Testis (tissue), 3 donors: ENCODE results near the gene RFPL3. TPM values are rescaled to one million over a fixed set of nuclear protein-coding genes. Genes with fewer than 3 reads are reported as not detected.

Experiments
- DNase-seq: peaks from one replicate; pipeline ENCODE4 v3.0.0-alpha.2; 2019
- H3K27ac ChIP-seq, 2 donors: fragments of 200-600 bp; sonication (generic); one replicate each; pipeline ENCODE4 v1.5.1; 2019
- H3K27me3 ChIP-seq: fragments of 200-600 bp; sonication (generic); one replicate; pipeline ENCODE4 v1.5.1; 2019
- H3K36me3 ChIP-seq: fragments of 200-600 bp; sonication (generic); one replicate; pipeline ENCODE4 v1.5.1; 2017; ENCODE audit warnings: low read depth; ENCODE audit errors: missing control alignments
- H3K4me1 ChIP-seq: fragments of 200-600 bp; sonication (generic); one replicate; pipeline ENCODE4 v1.5.1; 2019
- H3K4me3 ChIP-seq, 2 donors: fragments of 200-600 bp; sonication (generic); one replicate each; pipeline ENCODE4 v1.5.1; 2017 to 2019
- H3K9me3 ChIP-seq: fragments of 200-600 bp; sonication (generic); one replicate; pipeline ENCODE4 v1.5.1; 2017
- POLR2A ChIP-seq: fragments of 450-650 bp; IDR thresholded peaks from one replicate; pipeline ENCODE4 v1.6.1; 2017; ENCODE audit warnings: antibody characterized with exemption, mild to moderate bottlenecking, moderate library complexity
- whole genome bisulfite sequencing, 2 donors: methylation state at CpG; one replicate each; pipeline ENCODE4 v1.1.5; 2018; 5-methylcytosine and 5-hydroxymethylcytosine counted together
- intact Hi-C: fragments of 100-400 bp; cut with DNase I; formaldehyde crosslinking; loops from one replicate; pipeline ENCODE4 v1.15.1; 2023; ENCODE audit warnings: low total_unique reads
- polyA plus RNA-seq: library from polyadenylated mRNA; stranded (reverse); fragments of 350-450 nt; fragmentation: Illumina TruSeq; extraction: RNeasy Lipid Tissue Mini Kit (QIAGEN cat#74804); gene quantifications from one replicate; pipeline ENCODE4 v1.2.3, GENCODE V29; 2014; ENCODE audit warnings: low read depth, low replicate concordance; ENCODE audit not compliant: insufficient read depth
- total RNA-seq, 2 donors: library from RNA; depleted of rRNA; stranded (reverse); fragments of >200 nt; gene quantifications; one replicate each; pipeline ENCODE4 v1.2.3, GENCODE V29; 2016
- TF ChIP-seq, protein P1 (sequence below), 3 experiments: fragments of 450-650 bp in 2 of 3; fragments of 200-600 bp in 1 of 3; sonication (generic) in 1 of 3; IDR thresholded peaks; one replicate each; pipeline ENCODE4 v1.5.1; 2016 to 2019; ENCODE audit warnings: antibody characterized with exemption in 3 of 3, mild to moderate bottlenecking in 2 of 3, moderate library complexity in 1 of 3

Gene RFPL3
- total and polyA plus RNA-seq, 3 donors from 2014 or later: 2.6 to 4.1 (median 3.6) TPM

DNA sequence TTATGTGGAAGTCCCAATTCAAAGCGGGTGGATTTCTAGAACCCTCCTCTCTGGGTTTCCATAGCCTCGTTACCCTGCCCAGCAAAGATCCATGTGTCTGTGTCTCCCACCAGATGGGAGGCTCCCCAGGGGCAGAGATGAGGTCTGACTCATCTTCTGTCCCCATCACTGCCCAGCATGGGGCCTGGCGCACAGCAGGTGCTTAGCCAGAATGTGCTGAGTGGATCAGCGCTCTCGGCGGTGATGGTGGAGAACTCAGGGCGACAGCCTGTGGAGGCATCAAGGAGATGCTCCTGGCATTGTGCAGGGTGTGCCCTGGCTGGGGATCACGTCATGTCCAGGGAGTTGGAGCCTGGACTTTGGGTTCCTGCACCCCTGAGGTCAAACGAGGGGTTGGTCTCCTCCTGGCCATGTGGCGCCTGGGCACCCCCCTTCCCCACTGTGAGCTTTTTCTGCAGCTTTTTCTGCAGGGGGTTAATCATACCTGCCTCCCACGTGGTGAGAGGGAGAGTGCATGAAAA, 46.1 kb upstream of the RFPL3 start:
- DNase-seq: peak; percentile 10
- no peaks in the 10 kb centered on the region for H3K27me3 ChIP-seq
- intact Hi-C loops: no loop called here

DNA sequence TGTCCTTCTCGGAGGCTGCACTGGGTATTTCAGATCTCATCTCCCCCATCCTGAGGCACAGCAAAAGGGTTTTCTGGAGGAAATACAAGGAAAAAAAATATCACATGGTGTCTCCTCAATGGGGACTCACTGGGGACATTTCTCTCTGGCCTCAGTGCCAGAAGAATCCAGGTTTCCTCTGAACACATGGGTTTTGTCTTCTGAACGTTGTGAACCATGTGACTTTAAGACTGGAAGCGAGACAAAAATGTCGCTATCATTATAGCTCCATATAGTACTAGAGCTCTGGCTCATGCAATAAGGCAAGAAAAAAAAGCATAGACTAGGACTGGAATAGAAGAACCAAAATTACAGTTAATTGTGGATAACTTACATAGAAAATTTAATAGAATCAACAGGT, 44.9 kb upstream of the RFPL3 start:
- Histone ChIP-seq H3K4me1 (no peaks in the 10 kb centered on the region), H3K9me3 (no peaks in the 10 kb centered on the region), H3K4me3 (no peak overlapping the region), H3K36me3 (no peaks in the 10 kb centered on the region), H3K27ac (no peak overlapping the region), H3K27me3 (no peaks in the 10 kb centered on the region)
- 82 to 90% methylated on average over 4 of the region's 4 CpGs for WGBS, 2 donors
- no peak for DNase-seq
- TF ChIP-seq, protein P1, sequence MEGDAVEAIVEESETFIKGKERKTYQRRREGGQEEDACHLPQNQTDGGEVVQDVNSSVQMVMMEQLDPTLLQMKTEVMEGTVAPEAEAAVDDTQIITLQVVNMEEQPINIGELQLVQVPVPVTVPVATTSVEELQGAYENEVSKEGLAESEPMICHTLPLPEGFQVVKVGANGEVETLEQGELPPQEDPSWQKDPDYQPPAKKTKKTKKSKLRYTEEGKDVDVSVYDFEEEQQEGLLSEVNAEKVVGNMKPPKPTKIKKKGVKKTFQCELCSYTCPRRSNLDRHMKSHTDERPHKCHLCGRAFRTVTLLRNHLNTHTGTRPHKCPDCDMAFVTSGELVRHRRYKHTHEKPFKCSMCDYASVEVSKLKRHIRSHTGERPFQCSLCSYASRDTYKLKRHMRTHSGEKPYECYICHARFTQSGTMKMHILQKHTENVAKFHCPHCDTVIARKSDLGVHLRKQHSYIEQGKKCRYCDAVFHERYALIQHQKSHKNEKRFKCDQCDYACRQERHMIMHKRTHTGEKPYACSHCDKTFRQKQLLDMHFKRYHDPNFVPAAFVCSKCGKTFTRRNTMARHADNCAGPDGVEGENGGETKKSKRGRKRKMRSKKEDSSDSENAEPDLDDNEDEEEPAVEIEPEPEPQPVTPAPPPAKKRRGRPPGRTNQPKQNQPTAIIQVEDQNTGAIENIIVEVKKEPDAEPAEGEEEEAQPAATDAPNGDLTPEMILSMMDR (IDR thresholded peaks at IDR 0.05): no peak
- TF ChIP-seq POLR2A: no peak
- intact Hi-C loops: no loop called here

More for the DNA sequence above, 46.1 kb upstream of the RFPL3 start:
- TF ChIP-seq, protein P1 (IDR thresholded peaks at IDR 0.05): no peak
- TF ChIP-seq POLR2A: no peak
- Histone ChIP-seq H3K27ac (no peak overlapping the region), H3K4me1 (no peaks in the 10 kb centered on the region), H3K36me3 (no peaks in the 10 kb centered on the region), H3K9me3 (no peaks in the 10 kb centered on the region), H3K4me3 (no peak overlapping the region)
- 76 to 79% methylated on average over 11 of the region's 11 CpGs for WGBS, 2 donors

DNA sequence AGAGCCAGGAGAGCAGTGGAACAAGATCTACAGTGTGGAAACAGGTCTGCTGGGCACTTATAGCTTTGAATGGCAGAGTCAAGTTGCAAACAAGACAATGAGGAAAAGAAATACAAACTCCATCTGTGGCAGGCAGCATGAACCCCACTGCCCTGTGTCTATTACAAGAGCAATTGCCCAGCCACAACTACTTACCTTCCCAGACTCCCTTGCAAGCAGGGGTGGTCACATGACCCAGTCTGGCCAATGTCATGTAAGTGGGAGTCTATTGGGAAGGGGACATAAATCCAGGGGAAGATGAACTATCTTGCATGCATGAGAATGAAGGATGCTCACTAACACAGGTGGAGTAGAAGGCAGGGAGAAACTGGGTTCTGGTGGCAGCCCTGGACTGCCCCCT, 44.1 kb upstream of the RFPL3 start:
- H3K36me3 ChIP-seq: no peaks in the 10 kb centered on the region
- H3K27ac ChIP-seq: no peak overlapping the region
- peak; percentile 7 for DNase-seq
- no peaks in the 10 kb centered on the region for H3K9me3 ChIP-seq
- no peaks in the 10 kb centered on the region for H3K27me3 ChIP-seq
- no peak for TF ChIP-seq POLR2A
- TF ChIP-seq, protein P1 (IDR thresholded peaks at IDR 0.05): no peak
- intact Hi-C loops: no loop called here
- H3K4me3 ChIP-seq: no peak overlapping the region
- H3K4me1 ChIP-seq: no peaks in the 10 kb centered on the region

DNA sequence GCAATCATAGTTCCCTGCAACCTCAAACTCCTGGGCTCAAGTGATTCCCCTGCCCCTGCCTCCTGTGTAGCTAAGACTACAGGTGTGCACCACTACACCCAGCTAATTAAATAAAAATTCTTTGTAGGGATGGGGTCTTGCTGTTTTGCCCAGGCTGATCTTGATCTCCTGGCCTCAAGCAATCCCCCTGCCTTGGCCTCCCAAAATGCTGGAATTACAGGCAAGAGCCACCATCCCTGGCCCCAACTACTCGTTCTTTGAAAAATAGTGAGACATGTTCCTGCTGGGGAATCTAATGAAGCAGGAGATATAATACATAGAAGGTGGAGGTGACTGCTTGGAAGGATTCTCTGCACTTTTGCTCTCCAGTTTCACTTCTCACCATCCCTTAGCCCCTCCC, 40.1 kb upstream of the RFPL3 start:
- TF ChIP-seq POLR2A: no peak
- TF ChIP-seq, protein P1 (IDR thresholded peaks at IDR 0.05): no peak
- intact Hi-C loops: no loop called here

DNA sequence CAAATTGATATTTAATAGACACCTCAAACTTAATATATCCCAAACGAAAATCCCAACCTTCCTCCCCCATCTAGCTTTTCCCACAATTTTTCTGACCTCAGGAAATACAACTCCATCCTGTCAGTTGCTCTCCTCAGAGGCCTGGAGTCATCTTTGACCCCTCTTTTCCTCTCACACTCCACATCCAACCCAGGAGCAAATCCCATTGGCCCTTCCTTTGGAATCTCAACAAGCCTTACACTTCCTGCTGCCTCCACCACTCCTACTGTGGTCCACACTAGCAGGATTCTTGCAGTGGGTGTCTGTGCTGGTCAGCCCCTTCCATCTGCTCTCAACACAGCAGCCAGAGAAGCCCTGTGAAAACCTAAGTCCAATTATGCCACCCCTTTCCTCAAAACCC, 39.3 kb upstream of the RFPL3 start:
- no peaks in the 10 kb centered on the region for H3K36me3 ChIP-seq
- no peak for TF ChIP-seq POLR2A
- TF ChIP-seq, protein P1 (IDR thresholded peaks at IDR 0.05): no peak
- no peaks in the 10 kb centered on the region for H3K27me3 ChIP-seq
- intact Hi-C loops: no loop called here
- no peaks in the 10 kb centered on the region for H3K9me3 ChIP-seq
- 77 to 91% methylated on average over 1 of the region's 1 CpG for WGBS, 2 donors
- DNase-seq: peak; percentile 1
- peaks cover 4% of the 10 kb centered on the region for H3K4me1 ChIP-seq
- H3K27ac ChIP-seq: no peak overlapping the region
- H3K4me3 ChIP-seq: no peak overlapping the region

More for the DNA sequence above, 40.1 kb upstream of the RFPL3 start:
- Histone ChIP-seq H3K27me3 (no peaks in the 10 kb centered on the region), H3K4me3 (no peak overlapping the region), H3K4me1 (no peaks in the 10 kb centered on the region), H3K36me3 (no peaks in the 10 kb centered on the region), H3K9me3 (no peaks in the 10 kb centered on the region), H3K27ac (no peak overlapping the region)
- DNase-seq: peak; percentile 5
- whole genome bisulfite sequencing, 2 donors: 41% methylated on average over 1 of the region's 1 CpG; no CpG with 5 or more reads in 1 of the 2 donors
